ENCODE measurements around the gene BEGAIN. TPM values are rescaled to one million over a fixed set of nuclear protein-coding genes. Genes with fewer than 3 reads are reported as not detected.

The BEGAIN gene
- total RNA-seq, 2 donors from 2014 or later, result 2.5 to 5.1 TPM

GRCh38 chr14:100580316-100581227 is 6.6 kb downstream of the BEGAIN start:
- no peak for DNase-seq (ENCODE audit: low spot score)
- H3K27ac ChIP-seq, result no peak overlapping the region
- H3K4me3 ChIP-seq, result no peak overlapping the region
- H3K9me3 ChIP-seq, result no peaks in the 10 kb centered on the region
- intact Hi-C loops (cut with DNase I), result no loop called here
- WGBS, result 94% methylated on average over 14 of the region's 14 CpGs
- H3K4me1 ChIP-seq (replicated peaks), result no peaks in the 10 kb centered on the region
- H3K36me3 ChIP-seq, result no peaks in the 10 kb centered on the region
- H3K27me3 ChIP-seq (replicated peaks; ENCODE audit: insufficient read depth), result no peaks in the 10 kb centered on the region
- TF ChIP-seq, protein P1, sequence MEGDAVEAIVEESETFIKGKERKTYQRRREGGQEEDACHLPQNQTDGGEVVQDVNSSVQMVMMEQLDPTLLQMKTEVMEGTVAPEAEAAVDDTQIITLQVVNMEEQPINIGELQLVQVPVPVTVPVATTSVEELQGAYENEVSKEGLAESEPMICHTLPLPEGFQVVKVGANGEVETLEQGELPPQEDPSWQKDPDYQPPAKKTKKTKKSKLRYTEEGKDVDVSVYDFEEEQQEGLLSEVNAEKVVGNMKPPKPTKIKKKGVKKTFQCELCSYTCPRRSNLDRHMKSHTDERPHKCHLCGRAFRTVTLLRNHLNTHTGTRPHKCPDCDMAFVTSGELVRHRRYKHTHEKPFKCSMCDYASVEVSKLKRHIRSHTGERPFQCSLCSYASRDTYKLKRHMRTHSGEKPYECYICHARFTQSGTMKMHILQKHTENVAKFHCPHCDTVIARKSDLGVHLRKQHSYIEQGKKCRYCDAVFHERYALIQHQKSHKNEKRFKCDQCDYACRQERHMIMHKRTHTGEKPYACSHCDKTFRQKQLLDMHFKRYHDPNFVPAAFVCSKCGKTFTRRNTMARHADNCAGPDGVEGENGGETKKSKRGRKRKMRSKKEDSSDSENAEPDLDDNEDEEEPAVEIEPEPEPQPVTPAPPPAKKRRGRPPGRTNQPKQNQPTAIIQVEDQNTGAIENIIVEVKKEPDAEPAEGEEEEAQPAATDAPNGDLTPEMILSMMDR (IDR thresholded peaks at IDR 0.05), result no peak

DNA sequence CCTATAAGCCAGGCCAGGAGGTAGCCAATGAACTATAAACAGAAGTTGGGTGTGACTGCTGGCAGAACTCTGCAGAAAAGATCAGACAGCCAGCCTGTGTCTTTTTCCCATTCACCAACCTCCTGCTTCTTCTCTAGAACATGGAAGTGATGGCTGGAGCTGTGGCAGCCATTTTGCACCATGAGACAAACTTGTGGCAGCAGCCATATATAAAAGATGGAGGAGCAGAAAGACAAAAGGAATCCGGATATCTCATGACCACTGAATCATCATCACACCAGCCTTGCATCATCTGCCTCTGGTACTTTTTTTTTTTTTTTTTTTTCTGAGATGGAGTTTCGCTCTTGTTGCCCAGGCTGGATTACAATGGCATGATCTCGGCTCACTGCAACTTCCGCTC is 8.7 kb downstream of the BEGAIN start:
- DNase-seq (ENCODE audit: low spot score), result no peak
- H3K4me3 ChIP-seq, result no peak overlapping the region
- H3K27me3 ChIP-seq (replicated peaks; ENCODE audit: insufficient read depth), result no peaks in the 10 kb centered on the region
- intact Hi-C loops (cut with DNase I), result no loop called here
- no peaks in the 10 kb centered on the region for H3K4me1 ChIP-seq (replicated peaks)
- H3K27ac ChIP-seq, result no peak overlapping the region
- TF ChIP-seq POLR2AphosphoS5 (IDR thresholded peaks at IDR 0.05) (no peak), POLR2A (IDR thresholded peaks at IDR 0.05) (no peak)
- TF ChIP-seq, protein P1 (IDR thresholded peaks at IDR 0.05), result no peak
- WGBS, result 92% methylated on average over 4 of the region's 4 CpGs
- H3K9me3 ChIP-seq, result no peaks in the 10 kb centered on the region
- H3K36me3 ChIP-seq, result no peaks in the 10 kb centered on the region

DNA sequence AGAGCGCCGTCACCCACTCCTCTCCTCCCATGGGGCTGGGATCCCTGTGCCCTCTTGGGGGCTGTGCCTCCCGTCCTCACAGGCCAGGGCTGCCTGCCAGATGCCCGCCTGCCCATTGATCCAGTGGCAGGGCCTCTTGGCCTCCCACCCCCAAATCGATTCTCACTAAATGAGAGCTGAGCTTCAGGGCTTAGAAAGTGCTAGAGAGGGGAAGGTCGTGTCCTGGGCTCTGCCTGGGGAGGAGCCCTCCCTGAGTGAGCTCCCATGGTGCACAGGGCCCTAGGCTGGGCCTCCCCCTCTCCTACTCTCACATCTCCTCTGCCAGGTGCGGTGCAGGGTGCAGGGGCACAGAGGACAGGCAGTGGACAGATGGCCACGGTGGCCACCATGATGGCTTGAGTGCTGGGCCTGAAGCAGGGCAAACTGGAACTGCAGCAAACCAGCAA is 9.2 kb downstream of the BEGAIN start:
- intact Hi-C loops (cut with DNase I), result no loop called here
- H3K4me1 ChIP-seq (replicated peaks), result no peaks in the 10 kb centered on the region
- DNase-seq (ENCODE audit: low spot score), result no peak
- H3K36me3 ChIP-seq, result no peaks in the 10 kb centered on the region
- TF ChIP-seq POLR2AphosphoS5 (IDR thresholded peaks at IDR 0.05), result no peak
- TF ChIP-seq POLR2A (IDR thresholded peaks at IDR 0.05), result no peak
- TF ChIP-seq, protein P1 (IDR thresholded peaks at IDR 0.05), result no peak
- no peaks in the 10 kb centered on the region for H3K27me3 ChIP-seq (replicated peaks; ENCODE audit: insufficient read depth)
- H3K9me3 ChIP-seq, result no peaks in the 10 kb centered on the region
- H3K4me3 ChIP-seq, result no peak overlapping the region
- no peak overlapping the region for H3K27ac ChIP-seq
- WGBS, result 85% methylated on average over 8 of the region's 8 CpGs

DNA sequence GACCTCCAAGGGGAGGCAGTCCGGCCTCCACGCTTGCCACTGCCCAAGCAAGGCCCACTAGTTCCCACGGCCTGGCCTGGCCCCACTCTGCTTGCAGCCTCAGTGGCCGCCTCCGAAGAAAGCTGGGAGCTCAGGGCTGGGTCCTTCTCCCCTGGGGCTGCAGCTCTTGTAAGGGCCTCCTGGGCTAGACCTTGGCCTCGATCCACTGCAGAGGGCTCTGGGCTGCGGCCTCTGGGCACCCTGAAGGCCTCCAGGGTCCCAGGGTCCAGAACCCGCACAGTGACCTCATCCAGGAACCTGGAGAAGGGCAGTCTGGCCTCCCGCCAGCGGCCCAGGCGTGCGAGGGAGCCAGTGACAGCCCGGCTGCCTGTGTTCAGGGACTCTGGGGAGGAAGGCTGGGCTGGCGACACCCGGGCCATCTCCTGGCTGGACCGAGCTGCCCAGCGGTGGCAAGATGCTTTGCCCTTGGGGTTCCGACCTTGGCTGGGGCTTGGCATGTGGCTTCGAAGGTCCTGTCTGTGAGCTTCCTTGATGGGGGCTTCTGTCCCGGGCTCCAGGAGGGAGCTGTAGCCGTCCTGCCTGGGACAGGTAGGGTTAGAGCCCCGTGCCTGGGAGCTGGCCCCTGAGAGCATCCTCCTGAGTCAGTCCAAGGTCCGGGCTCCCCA is 9.8 kb downstream of the BEGAIN start:
- TF ChIP-seq POLR2AphosphoS5 (IDR thresholded peaks at IDR 0.05) (no peak), POLR2A (IDR thresholded peaks at IDR 0.05) (no peak)
- TF ChIP-seq, protein P1 (IDR thresholded peaks at IDR 0.05), result no peak
- WGBS, result 82% methylated on average over 10 of the region's 23 CpGs
- no peak overlapping the region for H3K4me3 ChIP-seq
- no peaks in the 10 kb centered on the region for H3K9me3 ChIP-seq
- H3K27ac ChIP-seq, result no peak overlapping the region
- intact Hi-C loops (cut with DNase I), result no loop called here
- no peaks in the 10 kb centered on the region for H3K27me3 ChIP-seq (replicated peaks; ENCODE audit: insufficient read depth)
- no peaks in the 10 kb centered on the region for H3K36me3 ChIP-seq
- H3K4me1 ChIP-seq (replicated peaks), result no peaks in the 10 kb centered on the region
- no peak for DNase-seq (ENCODE audit: low spot score)

Measured in prostate gland (tissue), 2 donors.